ENCODE results near the gene PPP1R9B. TPM values are rescaled to one million over a fixed set of nuclear protein-coding genes. Genes with fewer than 3 reads are reported as not detected.

PPP1R9B gene
- total RNA-seq, 1 donor from 2014 or later: 58.6 TPM

- H3K27ac Mint-ChIP-seq: no peak overlapping the region
- no peaks in the 10 kb centered on the region for H3K9me3 Mint-ChIP-seq
- H3K27me3 Mint-ChIP-seq (ENCODE audit: low read depth): no peaks in the 10 kb centered on the region
- TF ChIP-seq CTCF (IDR thresholded peaks at IDR 0.05; ENCODE audit: unreplicated experiment): peak; percentile 93
- no peaks in the 10 kb centered on the region for H3K4me1 Mint-ChIP-seq
- H3K36me3 Mint-ChIP-seq: peaks cover 71% of the 10 kb centered on the region
- DNase-seq (ENCODE audit: low spot score in 2 of 2, unreplicated experiment in 2 of 2): peak; percentile 53 to 81
- no peak overlapping the region for H3K4me3 Mint-ChIP-seq
These were observed 10.3 kb downstream of the PPP1R9B start for GRCh38 chr17:50139950-50140885.

GRCh38 chr17:50139185-50139783, 11.2 kb downstream of the PPP1R9B start:
- no peak overlapping the region for H3K27ac Mint-ChIP-seq
- no peaks in the 10 kb centered on the region for H3K4me1 Mint-ChIP-seq
- no peaks in the 10 kb centered on the region for H3K9me3 Mint-ChIP-seq
- no peak for TF ChIP-seq CTCF (IDR thresholded peaks at IDR 0.05; ENCODE audit: unreplicated experiment)
- no peaks in the 10 kb centered on the region for H3K27me3 Mint-ChIP-seq (ENCODE audit: low read depth)
- H3K36me3 Mint-ChIP-seq: peaks cover 68% of the 10 kb centered on the region
- no peak for DNase-seq (ENCODE audit: low spot score in 2 of 2, unreplicated experiment in 2 of 2)
- no peak overlapping the region for H3K4me3 Mint-ChIP-seq

GRCh38 chr17:50137042-50137441, 13.4 kb downstream of the PPP1R9B start:
- peaks cover 53% of the 10 kb centered on the region for H3K36me3 Mint-ChIP-seq
- no peak for TF ChIP-seq CTCF (IDR thresholded peaks at IDR 0.05; ENCODE audit: unreplicated experiment)
- no peaks in the 10 kb centered on the region for H3K4me1 Mint-ChIP-seq
- H3K4me3 Mint-ChIP-seq: no peak overlapping the region
- H3K27ac Mint-ChIP-seq: no peak overlapping the region
- no peaks in the 10 kb centered on the region for H3K9me3 Mint-ChIP-seq
- H3K27me3 Mint-ChIP-seq (ENCODE audit: low read depth): no peaks in the 10 kb centered on the region
- DNase-seq (ENCODE audit: low spot score in 2 of 2, unreplicated experiment in 2 of 2): no peak

- no peaks in the 10 kb centered on the region for H3K4me1 Mint-ChIP-seq
- TF ChIP-seq CTCF (IDR thresholded peaks at IDR 0.05; ENCODE audit: unreplicated experiment): no peak
- H3K9me3 Mint-ChIP-seq: no peaks in the 10 kb centered on the region
- no peak overlapping the region for H3K27ac Mint-ChIP-seq
- H3K4me3 Mint-ChIP-seq: no peak overlapping the region
- H3K27me3 Mint-ChIP-seq (ENCODE audit: low read depth): no peaks in the 10 kb centered on the region
- no peak for DNase-seq (ENCODE audit: low spot score in 2 of 2, unreplicated experiment in 2 of 2)
- peaks cover 44% of the 10 kb centered on the region for H3K36me3 Mint-ChIP-seq
These were observed 14.3 kb downstream of the PPP1R9B start for GRCh38 chr17:50136096-50136687.

- DNase-seq (ENCODE audit: low spot score in 2 of 2, unreplicated experiment in 2 of 2): no peak
- H3K27ac Mint-ChIP-seq: no peak overlapping the region
- no peaks in the 10 kb centered on the region for H3K9me3 Mint-ChIP-seq
- peaks cover 5% of the 10 kb centered on the region for H3K4me1 Mint-ChIP-seq
- H3K4me3 Mint-ChIP-seq: no peak overlapping the region
- peaks cover 5% of the 10 kb centered on the region for H3K27me3 Mint-ChIP-seq (ENCODE audit: low read depth)
- TF ChIP-seq CTCF (IDR thresholded peaks at IDR 0.05; ENCODE audit: unreplicated experiment): no peak
- H3K36me3 Mint-ChIP-seq: peaks cover 40% of the 10 kb centered on the region
These were observed 15.0 kb downstream of the PPP1R9B start for GRCh38 chr17:50135316-50136095.
